SU-DHL-6 (cell line): Measurements from ENCODE around the gene PTCD2.

Experiments
- H2AFZ ChIP-seq: fragments of 200-600 bp; sonication (generic); 2 replicates; pipeline ENCODE4 v1.6.1; 2014; ENCODE audit warnings: low read depth, mild to moderate bottlenecking, moderate library complexity, mixed read lengths, antibody characterized with exemption, low read length; ENCODE audit not compliant: severe bottlenecking
- H3F3A ChIP-seq: fragments of 200-600 bp; shearing (Covaris generic); 2 replicates; pipeline ENCODE4 v1.6.0; 2016; ENCODE audit warnings: antibody characterized with exemption, mild to moderate bottlenecking; ENCODE audit not compliant: insufficient read depth
- H3K27ac ChIP-seq: fragments of 200-600 bp; sonication (generic); 2 replicates; pipeline ENCODE4 v1.5.1; 2016; ENCODE audit warnings: low read depth, mild to moderate bottlenecking, low read length, moderate library complexity, mixed read lengths
- H3K27me3 ChIP-seq: fragments of 200-600 bp; sonication (generic), shearing (Covaris generic); 2 replicates; pipeline ENCODE4 v1.6.0; 2014; ENCODE audit warnings: mild to moderate bottlenecking, low read length
- H3K36me3 ChIP-seq: fragments of 200-600 bp; sonication (generic); 2 replicates; pipeline ENCODE4 v1.6.1; 2014; ENCODE audit warnings: mild to moderate bottlenecking, low read length, mixed read lengths
- H3K4me2 ChIP-seq: fragments of 300-600, 200-600 bp; shearing (Covaris generic), sonication (generic); 2 replicates; pipeline ENCODE4 v1.6.0; 2014; ENCODE audit warnings: low read length, low read depth, mild to moderate bottlenecking; ENCODE audit not compliant: poor library complexity, severe bottlenecking
- H3K4me3 ChIP-seq: fragments of 200-600 bp; sonication (generic); 2 replicates; pipeline ENCODE4 v1.5.1; 2014; ENCODE audit warnings: antibody characterized with exemption, low read length, mild to moderate bottlenecking, mixed read lengths; ENCODE audit not compliant: insufficient read depth, poor library complexity, severe bottlenecking
- H3K79me2 ChIP-seq: fragments of 200-600 bp; sonication (generic); 2 replicates; pipeline ENCODE4 v1.6.1; 2014; ENCODE audit warnings: mild to moderate bottlenecking, low read length, moderate library complexity; ENCODE audit not compliant: insufficient read depth
- H3K9ac ChIP-seq: fragments of 200-600 bp; sonication (generic); 2 replicates; pipeline ENCODE4 v1.7.0; 2014; ENCODE audit warnings: mild to moderate bottlenecking, low read length
- H3K9me2 ChIP-seq: fragments of 200-600 bp; sonication (generic); replicated peaks from 2 replicates; pipeline ENCODE4 v1.6.1; 2014; ENCODE audit warnings: low read length; ENCODE audit not compliant: insufficient read depth
- H3K9me3 ChIP-seq: fragments of 200-600 bp; sonication (generic); 2 replicates; pipeline ENCODE4 v1.6.1; 2014; ENCODE audit warnings: low read length, mixed read lengths; ENCODE audit not compliant: insufficient read depth
- H4K20me1 ChIP-seq: fragments of 200-600 bp; sonication (generic); 2 replicates; pipeline ENCODE4 v1.6.1; 2014; ENCODE audit warnings: low read depth, mild to moderate bottlenecking, antibody characterized with exemption, low read length, moderate library complexity, mixed read lengths
- EZH2phosphoT487 ChIP-seq: fragments of 200-600 bp; sonication (generic), shearing (Covaris generic); conservative IDR thresholded peaks from 2 replicates; pipeline ENCODE4 v1.6.1; 2018; ENCODE audit warnings: mild to moderate bottlenecking, antibody characterized with exemption, low read length, moderate library complexity, mixed read lengths
- TF ChIP-seq, protein P1 (sequence below): fragments of 200-600 bp; sonication (generic); IDR thresholded peaks from one replicate; pipeline ENCODE4 v1.5.1; 2017; ENCODE audit warnings: antibody characterized with exemption, mild to moderate bottlenecking, low read length, moderate library complexity; ENCODE audit not compliant: insufficient read depth, poor library complexity, severe bottlenecking

The PTCD2 gene, protein sequence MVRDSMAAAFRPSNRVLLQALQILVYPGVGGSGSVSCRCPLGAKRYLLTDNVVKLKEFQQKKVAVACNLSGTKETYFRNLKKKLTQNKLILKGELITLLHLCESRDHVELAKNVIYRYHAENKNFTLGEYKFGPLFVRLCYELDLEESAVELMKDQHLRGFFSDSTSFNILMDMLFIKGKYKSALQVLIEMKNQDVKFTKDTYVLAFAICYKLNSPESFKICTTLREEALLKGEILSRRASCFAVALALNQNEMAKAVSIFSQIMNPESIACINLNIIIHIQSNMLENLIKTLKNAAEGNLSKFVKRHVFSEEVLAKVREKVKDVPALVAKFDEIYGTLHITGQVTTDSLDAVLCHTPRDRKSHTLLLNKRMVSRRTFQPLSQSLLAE

DNA sequence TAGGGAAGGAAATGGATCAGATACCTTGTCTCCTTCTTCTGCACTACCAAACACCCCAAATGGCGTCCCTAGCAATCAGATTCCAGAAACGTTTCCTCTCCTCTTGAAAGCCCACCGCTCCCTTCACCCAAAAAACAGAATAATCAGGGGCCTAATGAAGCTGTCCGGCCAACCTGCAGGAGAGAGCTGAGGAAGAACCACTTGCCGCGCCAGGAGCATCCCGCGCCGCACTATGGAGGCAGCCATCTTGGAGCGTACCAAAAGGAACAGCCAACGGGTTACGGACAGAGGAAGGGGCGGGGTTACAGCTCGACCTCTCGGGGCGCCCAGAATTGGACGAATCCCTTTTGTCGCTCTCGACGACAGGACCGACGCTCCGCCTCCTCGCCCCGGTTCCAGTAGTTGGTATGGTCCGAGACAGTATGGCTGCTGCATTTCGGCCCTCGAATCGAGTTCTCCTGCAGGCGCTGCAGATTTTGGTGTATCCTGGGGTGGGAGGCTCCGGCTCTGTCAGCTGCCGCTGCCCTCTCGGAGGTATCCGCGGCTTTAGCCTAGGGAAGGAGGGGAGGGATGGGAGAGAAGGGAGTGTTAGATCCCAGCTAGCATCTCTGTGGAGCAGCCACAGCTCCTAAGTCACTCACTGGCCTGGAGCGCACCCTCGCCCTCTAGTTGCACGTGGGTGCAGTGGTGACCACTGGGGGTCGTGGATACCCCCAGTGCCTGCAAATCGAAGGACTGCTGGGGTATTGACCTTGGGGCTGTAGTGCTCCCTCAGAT is at the start of gene PTCD2, which contains the start of gene MRPS27:
TSS of gene PTCD2 (plus strand) at position 398 of the 777 bp plus-strand sequence. CDS start at position 408, 10 bp downstream.
TSS of gene MRPS27 (minus strand) at position 265 of the 777 bp plus-strand sequence. CDS start at position 246, 19 bp downstream.
- no peaks in the 10 kb centered on the region for H3K9me2 ChIP-seq
- peak within 1 kb of the TSS; percentile 91 for H3K9ac ChIP-seq
- H4K20me1 ChIP-seq: no peaks in the 10 kb centered on the region
- H3K27ac ChIP-seq: peak within 1 kb of the TSS; percentile 61
- H3K4me2 ChIP-seq: peak within 1 kb of the TSS; percentile 93
- no peak for TF ChIP-seq EZH2phosphoT487
- TF ChIP-seq, protein P1, sequence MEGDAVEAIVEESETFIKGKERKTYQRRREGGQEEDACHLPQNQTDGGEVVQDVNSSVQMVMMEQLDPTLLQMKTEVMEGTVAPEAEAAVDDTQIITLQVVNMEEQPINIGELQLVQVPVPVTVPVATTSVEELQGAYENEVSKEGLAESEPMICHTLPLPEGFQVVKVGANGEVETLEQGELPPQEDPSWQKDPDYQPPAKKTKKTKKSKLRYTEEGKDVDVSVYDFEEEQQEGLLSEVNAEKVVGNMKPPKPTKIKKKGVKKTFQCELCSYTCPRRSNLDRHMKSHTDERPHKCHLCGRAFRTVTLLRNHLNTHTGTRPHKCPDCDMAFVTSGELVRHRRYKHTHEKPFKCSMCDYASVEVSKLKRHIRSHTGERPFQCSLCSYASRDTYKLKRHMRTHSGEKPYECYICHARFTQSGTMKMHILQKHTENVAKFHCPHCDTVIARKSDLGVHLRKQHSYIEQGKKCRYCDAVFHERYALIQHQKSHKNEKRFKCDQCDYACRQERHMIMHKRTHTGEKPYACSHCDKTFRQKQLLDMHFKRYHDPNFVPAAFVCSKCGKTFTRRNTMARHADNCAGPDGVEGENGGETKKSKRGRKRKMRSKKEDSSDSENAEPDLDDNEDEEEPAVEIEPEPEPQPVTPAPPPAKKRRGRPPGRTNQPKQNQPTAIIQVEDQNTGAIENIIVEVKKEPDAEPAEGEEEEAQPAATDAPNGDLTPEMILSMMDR: no peak
- H3K27me3 ChIP-seq: no peaks in the 10 kb centered on the region
- peaks cover 11% of the 10 kb centered on the region for H3F3A ChIP-seq
- 0 out of 2 replicates have a peak, but pooled peaks cover 4% of the 10 kb centered on the region for H3K36me3 ChIP-seq
- peak within 1 kb of the TSS; percentile 96 for H3K4me3 ChIP-seq
- peak within 1 kb of the TSS; percentile 85 for H2AFZ ChIP-seq
- H3K9me3 ChIP-seq: no peaks in the 10 kb centered on the region
- peaks cover 51% of the 10 kb centered on the region for H3K79me2 ChIP-seq

DNA sequence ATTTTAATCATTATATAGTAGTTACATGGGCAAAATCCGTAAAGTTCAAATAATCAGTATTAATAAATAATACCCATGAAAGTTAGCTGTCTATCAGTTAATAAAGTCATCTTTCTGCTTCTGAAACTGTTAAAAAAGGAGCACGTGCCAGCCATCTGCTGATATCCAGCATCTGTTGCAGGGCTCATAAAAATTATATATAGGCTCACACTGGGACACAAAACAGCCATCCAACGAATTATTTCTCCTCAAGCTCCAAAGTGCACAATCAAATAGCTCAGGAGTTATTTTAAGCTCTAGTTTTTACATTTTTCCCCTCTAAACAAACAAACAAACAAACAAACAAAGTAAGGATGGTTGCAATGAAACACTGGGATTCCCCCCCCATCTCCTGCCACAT is 48.5 kb upstream of the PTCD2 start:
- H3K9me3 ChIP-seq: no peaks in the 10 kb centered on the region
- H3K79me2 ChIP-seq: peaks cover 81% of the 10 kb centered on the region
- 0 out of 2 replicates have a peak, but pooled peaks cover 4% of the 10 kb centered on the region for H3F3A ChIP-seq
- 0 out of 2 replicates have a peak, but pooled peaks cover 4% of the 10 kb centered on the region for H4K20me1 ChIP-seq
- TF ChIP-seq EZH2phosphoT487: no peak
- TF ChIP-seq, protein P1: no peak
- no peak overlapping the region for H3K27ac ChIP-seq
- H3K27me3 ChIP-seq: no peaks in the 10 kb centered on the region
- H2AFZ ChIP-seq: no peak overlapping the region
- no peaks in the 10 kb centered on the region for H3K9me2 ChIP-seq
- no peak overlapping the region for H3K4me2 ChIP-seq
- peaks cover 25% of the 10 kb centered on the region; the same call in 1 of the 2 replicates for H3K36me3 ChIP-seq
- no peak overlapping the region for H3K4me3 ChIP-seq
- H3K9ac ChIP-seq: no peak overlapping the region

DNA sequence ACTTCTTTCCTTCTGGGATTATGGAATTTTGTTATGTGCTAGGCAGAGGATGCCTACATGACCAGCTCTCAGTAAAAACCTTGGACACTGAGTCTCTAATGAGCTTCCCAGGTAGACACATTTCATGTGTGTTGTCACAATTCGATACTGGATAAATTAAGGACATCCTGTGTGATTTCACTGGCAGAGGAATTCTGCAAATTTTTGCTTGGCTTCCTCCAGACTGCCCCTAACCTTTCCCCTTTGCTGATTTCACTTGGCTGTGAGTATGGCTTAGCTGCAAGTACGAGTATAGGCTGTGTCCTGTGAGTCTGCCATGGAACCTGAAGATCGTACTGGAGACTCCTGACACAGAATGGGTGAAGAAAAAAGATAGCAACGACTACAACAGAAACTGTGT is 47.8 kb upstream of the PTCD2 start:
- H3K4me2 ChIP-seq: no peak overlapping the region
- no peaks in the 10 kb centered on the region for H3K27me3 ChIP-seq
- no peak overlapping the region for H3K27ac ChIP-seq
- H3K36me3 ChIP-seq: peaks cover 20% of the 10 kb centered on the region; the same call in 1 of the 2 replicates
- no peaks in the 10 kb centered on the region for H3K9me2 ChIP-seq
- H3F3A ChIP-seq: 0 out of 2 replicates have a peak, but pooled peaks cover 4% of the 10 kb centered on the region
- 0 out of 2 replicates have a peak, but pooled peaks cover 2% of the 10 kb centered on the region for H4K20me1 ChIP-seq
- no peak overlapping the region for H3K9ac ChIP-seq
- TF ChIP-seq EZH2phosphoT487: no peak
- TF ChIP-seq, protein P1: no peak
- H2AFZ ChIP-seq: no peak overlapping the region
- H3K9me3 ChIP-seq: no peaks in the 10 kb centered on the region
- peaks cover 80% of the 10 kb centered on the region for H3K79me2 ChIP-seq
- no peak overlapping the region for H3K4me3 ChIP-seq
